CD14-positive monocyte (primary cell): ENCODE data around the gene MYL3. TPM values are rescaled to one million over a fixed set of nuclear protein-coding genes. Genes with fewer than 3 reads are reported as not detected.

Experiments used
- DNase-seq, 3 donors: peaks; one replicate each; pipeline ENCODE4 v3.0.0-alpha.2; 2011 to 2022
- H2AFZ ChIP-seq: 2 replicates; pipeline ENCODE4 v1.6.0; 2012; ENCODE audit warnings: mild to moderate bottlenecking, low read depth, low read length, inconsistent platforms; ENCODE audit not compliant: insufficient read depth, poor library complexity, severe bottlenecking
- H3K27ac ChIP-seq, 2 donors: 1 replicate in 1 of 2; 2 replicates in 1 of 2; pipeline ENCODE4 v1.5.1; 2012 to 2013; ENCODE audit warnings: low read length in 2 of 2, control low read depth in 1 of 2, inconsistent platforms in 1 of 2, low read depth in 1 of 2, mild to moderate bottlenecking in 1 of 2
- H3K27me3 ChIP-seq, 2 donors: one replicate each; pipeline versions ENCODE4 v1.6.0 to v1.6.1; 2011 to 2013; ENCODE audit warnings: low read length in 2 of 2; ENCODE audit not compliant: control insufficient read depth in 2 of 2, insufficient read depth in 2 of 2
- H3K36me3 ChIP-seq, 2 donors: replicated peaks in 1 of 2; 1 replicate in 1 of 2; 2 replicates in 1 of 2; pipeline versions ENCODE4 v1.5.1 to v1.6.1; 2012 to 2013; ENCODE audit warnings: low read length in 2 of 2, control low read depth in 1 of 2, inconsistent platforms in 1 of 2, mild to moderate bottlenecking in 1 of 2; ENCODE audit not compliant: insufficient read depth in 2 of 2, control insufficient read depth in 1 of 2
- H3K4me1 ChIP-seq, 2 donors: 1 replicate in 1 of 2; 2 replicates in 1 of 2; pipeline versions ENCODE4 v1.5.1 to v1.6.1; 2012 to 2013; ENCODE audit warnings: low read length in 2 of 2, control low read depth in 1 of 2, inconsistent platforms in 1 of 2, mild to moderate bottlenecking in 1 of 2, moderate library complexity in 1 of 2; ENCODE audit not compliant: insufficient read depth in 2 of 2, control insufficient read depth in 1 of 2
- H3K4me2 ChIP-seq: replicated peaks from 2 replicates; pipeline ENCODE3; 2012; ENCODE audit warnings: low read length, moderate library complexity, mild to moderate bottlenecking; ENCODE audit not compliant: poor library complexity, severe bottlenecking; ENCODE audit errors: extremely low read depth
- H3K4me3 ChIP-seq, 3 experiments: fragments of 200-600 bp in 1 of 3; sonication (generic) in 1 of 3; replicated peaks in 1 of 3; 1 replicate in 2 of 3; 2 replicates in 1 of 3; pipeline ENCODE4 v1.5.1; 2011 to 2013; ENCODE audit warnings: low read length in 3 of 3, mild to moderate bottlenecking in 3 of 3, control low read depth in 2 of 3, low read depth in 2 of 3, inconsistent platforms in 1 of 3, moderate library complexity in 1 of 3
- H3K79me2 ChIP-seq: 2 replicates; pipeline ENCODE4 v1.6.0; 2012; ENCODE audit warnings: mild to moderate bottlenecking, control low read depth, inconsistent platforms, low read length, moderate library complexity; ENCODE audit not compliant: insufficient read depth
- H3K9ac ChIP-seq: 2 replicates; pipeline ENCODE4 v1.6.0; 2017; ENCODE audit warnings: low read length, mild to moderate bottlenecking; ENCODE audit not compliant: insufficient read depth, poor library complexity, severe bottlenecking
- H3K9me3 ChIP-seq, 2 donors: replicated peaks in 1 of 2; 1 replicate in 1 of 2; 2 replicates in 1 of 2; pipeline versions ENCODE4 v1.5.1 to v1.6.1; 2012 to 2013; ENCODE audit warnings: low read length in 2 of 2, control low read depth in 1 of 2; ENCODE audit not compliant: control insufficient read depth in 1 of 2, insufficient read depth in 1 of 2
- H4K20me1 ChIP-seq: 2 replicates; pipeline ENCODE4 v1.6.0; 2012; ENCODE audit warnings: mild to moderate bottlenecking, low read length, control low read depth, moderate library complexity; ENCODE audit not compliant: insufficient read depth
- H3K27ac Mint-ChIP-seq, 7 donors: one replicate each; pipeline ENCODE4 v1.8.0; 2020; ENCODE audit warnings: mild to moderate bottlenecking in 7 of 7, mixed read lengths in 7 of 7, moderate library complexity in 6 of 7, inconsistent platforms in 2 of 7
- H3K27me3 Mint-ChIP-seq, 3 donors: one replicate each; pipeline ENCODE4 v1.8.0; 2021 to 2022; ENCODE audit warnings: low read depth in 3 of 3, mild to moderate bottlenecking in 3 of 3, mixed read lengths in 3 of 3, moderate library complexity in 3 of 3, inconsistent platforms in 1 of 3
- H3K36me3 Mint-ChIP-seq, 2 donors: one replicate each; pipeline ENCODE4 v1.8.0; 2020; ENCODE audit warnings: mixed read lengths in 2 of 2, inconsistent platforms in 1 of 2, mild to moderate bottlenecking in 1 of 2
- H3K4me1 Mint-ChIP-seq: one replicate; pipeline ENCODE4 v1.8.0; 2020; ENCODE audit warnings: mild to moderate bottlenecking, mixed read lengths
- H3K4me3 Mint-ChIP-seq, 2 donors: one replicate each; pipeline ENCODE4 v1.8.0; 2020; ENCODE audit warnings: mild to moderate bottlenecking in 2 of 2, mixed read lengths in 2 of 2, moderate library complexity in 1 of 2
- H3K9me3 Mint-ChIP-seq, 7 donors: one replicate each; pipeline ENCODE4 v1.8.0; 2020 to 2022; ENCODE audit warnings: mixed read lengths in 7 of 7, mild to moderate bottlenecking in 6 of 7, moderate library complexity in 6 of 7, inconsistent platforms in 2 of 7
- WGBS: methylation state at CpG from one replicate; pipeline ENCODE4 v1.1.5; 2013; ENCODE audit warnings: missing lambda C conversion rate; ENCODE audit not compliant: insufficient coverage; 5-methylcytosine and 5-hydroxymethylcytosine counted together
- intact Hi-C, 2 donors: fragments of 100-400 bp; cut with micrococcal nuclease; formaldehyde crosslinking; loops; one replicate each; pipeline versions ENCODE4 v1.15.0 to v1.15.1; 2023
- polyA plus RNA-seq, 3 donors: library from polyadenylated mRNA; depleted of rRNA in 1 of 3; unstranded in 2 of 3; stranded (reverse) in 1 of 3; fragments of 300-500 nt in 2 of 3; fragments of >200 nt in 1 of 3; fragmentation: Illumina TruSeq in 2 of 3; gene quantifications; 1 replicate in 2 of 3; 2 replicates in 1 of 3; pipeline ENCODE4 v1.2.3, GENCODE V29; 2012 to 2021
- TF ChIP-seq, protein P1 (sequence below): fragments of 200-600 bp; IDR thresholded peaks from one replicate; pipeline ENCODE4 v1.8.0; 2022; ENCODE audit warnings: antibody characterized with exemption, mild to moderate bottlenecking

The MYL3 gene
- polyA plus RNA-seq, 3 donors, result not detected

DNA sequence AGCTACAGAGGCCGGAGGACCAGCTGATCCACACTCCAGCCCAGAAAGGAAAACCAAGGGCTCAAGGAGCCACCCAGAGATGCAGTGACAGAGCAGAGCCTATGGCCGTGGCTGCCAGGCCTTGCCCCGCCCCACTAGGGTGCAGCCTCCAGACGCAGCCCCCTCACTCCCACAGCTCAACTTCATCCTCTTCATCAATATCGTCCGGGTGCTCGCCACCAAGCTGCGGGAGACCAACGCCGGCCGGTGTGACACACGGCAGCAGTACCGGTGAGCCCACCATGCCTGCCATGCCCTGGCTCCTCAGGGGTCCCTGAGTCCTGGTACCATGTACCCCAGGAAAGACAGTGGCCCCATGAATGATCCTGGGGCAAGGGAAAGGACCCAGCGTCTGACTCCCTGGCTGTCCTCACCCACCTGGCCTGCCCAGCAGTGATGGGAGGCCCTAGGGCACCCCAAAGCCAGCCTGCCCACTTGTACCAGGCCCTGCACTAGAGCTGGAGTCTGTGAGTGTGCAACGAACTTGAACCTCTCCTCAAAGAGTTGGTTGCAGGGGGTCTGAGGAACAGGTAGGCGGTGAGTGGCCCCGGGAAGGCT lies 38.4 kb upstream of the MYL3 start:
- Mint-ChIP-seq H3K4me1 (peaks cover 20% of the 10 kb centered on the region), H3K36me3 (no peaks in the 10 kb centered on the region), H3K9me3 (peaks cover 0 to 3% (median 0%) of the 10 kb centered on the region in 7 donors), H3K27me3 (peaks cover 22 to 34% (median 29%) of the 10 kb centered on the region in 3 donors), H3K4me3 (no peak overlapping the region), H3K27ac (no peak overlapping the region)
- Histone ChIP-seq H3K27ac (no peak overlapping the region), H3K36me3 (no peaks in the 10 kb centered on the region), H3K4me2 (no peak overlapping the region), H3K9ac (no peak overlapping the region), H3K9me3 (no peaks in the 10 kb centered on the region), H3K4me1 (peaks cover 9 to 18% of the 10 kb centered on the region in 2 donors), H3K4me3 (no peak overlapping the region), H2AFZ (no peak overlapping the region), H3K27me3 (peaks cover 3 to 19% of the 10 kb centered on the region in 2 donors), H3K79me2 (no peaks in the 10 kb centered on the region), H4K20me1 (no peaks in the 10 kb centered on the region)
- no peak for DNase-seq
- TF ChIP-seq, protein P1, sequence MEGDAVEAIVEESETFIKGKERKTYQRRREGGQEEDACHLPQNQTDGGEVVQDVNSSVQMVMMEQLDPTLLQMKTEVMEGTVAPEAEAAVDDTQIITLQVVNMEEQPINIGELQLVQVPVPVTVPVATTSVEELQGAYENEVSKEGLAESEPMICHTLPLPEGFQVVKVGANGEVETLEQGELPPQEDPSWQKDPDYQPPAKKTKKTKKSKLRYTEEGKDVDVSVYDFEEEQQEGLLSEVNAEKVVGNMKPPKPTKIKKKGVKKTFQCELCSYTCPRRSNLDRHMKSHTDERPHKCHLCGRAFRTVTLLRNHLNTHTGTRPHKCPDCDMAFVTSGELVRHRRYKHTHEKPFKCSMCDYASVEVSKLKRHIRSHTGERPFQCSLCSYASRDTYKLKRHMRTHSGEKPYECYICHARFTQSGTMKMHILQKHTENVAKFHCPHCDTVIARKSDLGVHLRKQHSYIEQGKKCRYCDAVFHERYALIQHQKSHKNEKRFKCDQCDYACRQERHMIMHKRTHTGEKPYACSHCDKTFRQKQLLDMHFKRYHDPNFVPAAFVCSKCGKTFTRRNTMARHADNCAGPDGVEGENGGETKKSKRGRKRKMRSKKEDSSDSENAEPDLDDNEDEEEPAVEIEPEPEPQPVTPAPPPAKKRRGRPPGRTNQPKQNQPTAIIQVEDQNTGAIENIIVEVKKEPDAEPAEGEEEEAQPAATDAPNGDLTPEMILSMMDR, result no peak
- intact Hi-C loops, result no loop called here
- WGBS, result 96% methylated on average over 16 of the region's 17 CpGs

DNA sequence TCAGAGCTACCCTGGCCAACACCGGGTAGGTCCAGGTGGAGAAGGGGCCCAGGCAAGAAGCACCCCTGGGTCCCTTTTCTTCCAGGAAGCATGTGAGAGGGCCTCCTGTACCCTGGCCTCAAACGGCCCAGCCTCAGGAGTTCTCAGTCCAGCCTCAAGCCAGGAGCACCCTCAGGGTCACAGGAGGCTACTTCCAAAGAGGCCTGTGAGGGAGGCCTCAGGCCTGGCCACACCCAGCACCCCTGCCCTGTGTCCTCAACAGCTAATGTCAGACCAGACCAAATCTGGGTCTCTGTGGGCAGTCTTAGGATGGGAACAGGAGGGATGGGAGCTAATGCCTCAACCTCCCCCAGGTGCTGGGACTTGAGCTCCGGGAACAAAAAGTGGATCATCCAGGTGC lies 37.8 kb upstream of the MYL3 start:
- no peak overlapping the region for H3K27ac ChIP-seq
- no peak overlapping the region for H3K27ac Mint-ChIP-seq
- H3K4me3 ChIP-seq, result no peak overlapping the region
- 86% methylated on average over 3 of the region's 3 CpGs for WGBS
- H3K9me3 Mint-ChIP-seq, result peaks cover 0 to 3% (median 0%) of the 10 kb centered on the region in 7 donors
- peaks cover 9 to 18% of the 10 kb centered on the region in 2 donors for H3K4me1 ChIP-seq
- peaks cover 27 to 40% (median 30%) of the 10 kb centered on the region in 3 donors for H3K27me3 Mint-ChIP-seq
- no peaks in the 10 kb centered on the region for H3K79me2 ChIP-seq
- H2AFZ ChIP-seq, result no peak overlapping the region
- no peak overlapping the region for H3K4me3 Mint-ChIP-seq
- no peaks in the 10 kb centered on the region for H3K36me3 ChIP-seq
- no peak for DNase-seq
- H3K9ac ChIP-seq, result no peak overlapping the region
- TF ChIP-seq, protein P1, result no peak
- intact Hi-C loops, result no loop called here
- H4K20me1 ChIP-seq, result no peaks in the 10 kb centered on the region
- peaks cover 21% of the 10 kb centered on the region for H3K4me1 Mint-ChIP-seq
- H3K27me3 ChIP-seq, result peaks cover 3 to 19% of the 10 kb centered on the region in 2 donors
- H3K4me2 ChIP-seq, result no peak overlapping the region
- H3K9me3 ChIP-seq, result no peaks in the 10 kb centered on the region
- H3K36me3 Mint-ChIP-seq, result no peaks in the 10 kb centered on the region
